Mesothelial cell of epicardium (in vitro differentiated cells): Measurements from ENCODE around the gene LCN2. TPM values are rescaled to one million over a fixed set of nuclear protein-coding genes. Genes with fewer than 3 reads are reported as not detected.

Experiments
- DNase-seq, 2 experiments: peaks; one replicate each; pipeline ENCODE4 v3.0.0; 2021; ENCODE audit warnings: low spot score in 2 of 2; ENCODE audit not compliant: unreplicated experiment in 2 of 2
- H3K27ac Mint-ChIP-seq: 2 replicates; pipeline ENCODE4 v1.8.0; 2021; ENCODE audit warnings: mixed read lengths
- H3K27me3 Mint-ChIP-seq: 2 replicates; pipeline ENCODE4 v1.8.0; 2021; ENCODE audit warnings: low read depth, mixed read lengths
- H3K36me3 Mint-ChIP-seq: 2 replicates; pipeline ENCODE4 v1.8.0; 2021; ENCODE audit warnings: mixed read lengths
- H3K4me1 Mint-ChIP-seq: 2 replicates; pipeline ENCODE4 v1.8.0; 2021; ENCODE audit warnings: mixed read lengths
- H3K4me3 Mint-ChIP-seq: 2 replicates; pipeline ENCODE4 v1.8.0; 2021; ENCODE audit warnings: mild to moderate bottlenecking, moderate library complexity, mixed read lengths
- H3K9me3 Mint-ChIP-seq: 2 replicates; pipeline ENCODE4 v1.8.0; 2021; ENCODE audit warnings: mixed read lengths
- CTCF ChIP-seq: fragments of 200-600 bp; sonication (generic); IDR thresholded peaks from one replicate; pipeline ENCODE4 v1.5.0; 2021; ENCODE audit warnings: antibody characterized with exemption; ENCODE audit not compliant: unreplicated experiment
- total RNA-seq: library from RNA; stranded (reverse); gene quantifications from 3 replicates; pipeline ENCODE4 v1.2.1, GENCODE V29; 2021

LCN2 gene
- total RNA-seq, 1 donor from 2014 or later: not detected

- peak overlapping the region; percentile 70 for H3K4me3 Mint-ChIP-seq
- TF ChIP-seq CTCF: no peak
- no peaks in the 10 kb centered on the region for H3K27me3 Mint-ChIP-seq
- H3K36me3 Mint-ChIP-seq: peaks cover 15% of the 10 kb centered on the region
- no peak overlapping the region for H3K27ac Mint-ChIP-seq
- no peak for DNase-seq
- H3K9me3 Mint-ChIP-seq: no peaks in the 10 kb centered on the region
- H3K4me1 Mint-ChIP-seq: peaks cover 4% of the 10 kb centered on the region
These were observed 11.3 kb downstream of the LCN2 start for GRCh38 chr9:128160603-128160987.

GRCh38 chr9:128161215-128161902, 12.1 kb downstream of the LCN2 start:
- Mint-ChIP-seq H3K27ac (no peak overlapping the region), H3K27me3 (no peaks in the 10 kb centered on the region), H3K4me3 (peak overlapping the region; percentile 70), H3K4me1 (peaks cover 4% of the 10 kb centered on the region), H3K36me3 (peaks cover 20% of the 10 kb centered on the region), H3K9me3 (no peaks in the 10 kb centered on the region)
- no peak for DNase-seq
- TF ChIP-seq CTCF: no peak

- Mint-ChIP-seq H3K27ac (no peak overlapping the region), H3K4me1 (peaks cover 4% of the 10 kb centered on the region), H3K36me3 (peaks cover 28% of the 10 kb centered on the region), H3K4me3 (peak overlapping the region; percentile 22), H3K9me3 (no peaks in the 10 kb centered on the region), H3K27me3 (no peaks in the 10 kb centered on the region)
- no peak for TF ChIP-seq CTCF
- no peak for DNase-seq
These were observed 13.2 kb downstream of the LCN2 start for GRCh38 chr9:128162215-128163026.

- DNase-seq: no peak
- TF ChIP-seq CTCF: no peak
- Mint-ChIP-seq H3K27ac (no peak overlapping the region), H3K36me3 (peaks cover 30% of the 10 kb centered on the region), H3K27me3 (no peaks in the 10 kb centered on the region), H3K9me3 (no peaks in the 10 kb centered on the region), H3K4me3 (no peak overlapping the region), H3K4me1 (peaks cover 4% of the 10 kb centered on the region)
These were observed 13.8 kb downstream of the LCN2 start for GRCh38 chr9:128163027-128163515.

- peaks cover 4% of the 10 kb centered on the region for H3K4me1 Mint-ChIP-seq
- no peak for TF ChIP-seq CTCF
- H3K27me3 Mint-ChIP-seq: no peaks in the 10 kb centered on the region
- no peak for DNase-seq
- peaks cover 33% of the 10 kb centered on the region for H3K36me3 Mint-ChIP-seq
- H3K9me3 Mint-ChIP-seq: no peaks in the 10 kb centered on the region
- no peak overlapping the region for H3K27ac Mint-ChIP-seq
- H3K4me3 Mint-ChIP-seq: no peak overlapping the region
These were observed 14.5 kb downstream of the LCN2 start for GRCh38 chr9:128163523-128164306.
